Suprapubic skin (tissue), 4 donors: ENCODE measurements around the gene STXBP1. TPM values are rescaled to one million over a fixed set of nuclear protein-coding genes. Genes with fewer than 3 reads are reported as not detected.

ENCODE experiments used
- DNase-seq, 2 donors: peaks; one replicate each; pipeline ENCODE4 v3.0.0-alpha.2; 2019; ENCODE audit warnings: low spot score in 2 of 2
- H3K27ac ChIP-seq: fragments of 200-600 bp; sonication (generic); one replicate; pipeline ENCODE4 v1.5.1; 2019
- H3K27me3 ChIP-seq: fragments of 200-600 bp; sonication (generic); one replicate; pipeline ENCODE4 v1.5.1; 2019
- H3K36me3 ChIP-seq: fragments of 200-600 bp; sonication (generic); one replicate; pipeline ENCODE4 v1.5.1; 2019
- H3K4me1 ChIP-seq: fragments of 200-600 bp; sonication (generic); one replicate; pipeline ENCODE4 v1.5.1; 2019
- H3K4me3 ChIP-seq: fragments of 200-600 bp; sonication (generic); one replicate; pipeline ENCODE4 v1.5.1; 2019; ENCODE audit warnings: mild to moderate bottlenecking
- H3K9me3 ChIP-seq: fragments of 200-600 bp; sonication (generic); one replicate; pipeline ENCODE4 v1.5.1; 2019
- EP300 ChIP-seq: sonication (generic); formaldehyde crosslinking; IDR thresholded peaks from one replicate; pipeline ENCODE4 v1.6.1; 2017; ENCODE audit warnings: antibody characterized with exemption
- POLR2A ChIP-seq, 2 donors: fragments of 450-650 bp; IDR thresholded peaks; one replicate each; pipeline ENCODE4 v1.6.1; 2017; ENCODE audit warnings: antibody characterized with exemption in 2 of 2, mild to moderate bottlenecking in 2 of 2, moderate library complexity in 2 of 2
- POLR2AphosphoS5 ChIP-seq, 3 donors: sonication (generic); formaldehyde crosslinking; IDR thresholded peaks; one replicate each; pipeline ENCODE4 v1.6.1; 2017; ENCODE audit warnings: antibody characterized with exemption in 3 of 3
- WGBS: methylation state at CpG from one replicate; pipeline ENCODE4 v1.1.5; 2018; 5-methylcytosine and 5-hydroxymethylcytosine counted together
- total RNA-seq, 4 donors: library from RNA; depleted of rRNA; stranded (reverse); fragments of >200 nt; gene quantifications; one replicate each; pipeline ENCODE4 v1.1.0, GENCODE V29; 2016
- TF ChIP-seq, protein P1 (sequence below), 2 donors: fragments of 200-600 bp in 1 of 2; fragments of 450-650 bp in 1 of 2; sonication (generic) in 1 of 2; IDR thresholded peaks; one replicate each; pipeline ENCODE4 v1.5.1; 2016 to 2019; ENCODE audit warnings: antibody characterized with exemption in 2 of 2, mild to moderate bottlenecking in 1 of 2, moderate library complexity in 1 of 2

The STXBP1 gene
- total RNA-seq, 4 donors from 2014 or later = 18.4 to 28.2 (median 24.5) TPM

DNA sequence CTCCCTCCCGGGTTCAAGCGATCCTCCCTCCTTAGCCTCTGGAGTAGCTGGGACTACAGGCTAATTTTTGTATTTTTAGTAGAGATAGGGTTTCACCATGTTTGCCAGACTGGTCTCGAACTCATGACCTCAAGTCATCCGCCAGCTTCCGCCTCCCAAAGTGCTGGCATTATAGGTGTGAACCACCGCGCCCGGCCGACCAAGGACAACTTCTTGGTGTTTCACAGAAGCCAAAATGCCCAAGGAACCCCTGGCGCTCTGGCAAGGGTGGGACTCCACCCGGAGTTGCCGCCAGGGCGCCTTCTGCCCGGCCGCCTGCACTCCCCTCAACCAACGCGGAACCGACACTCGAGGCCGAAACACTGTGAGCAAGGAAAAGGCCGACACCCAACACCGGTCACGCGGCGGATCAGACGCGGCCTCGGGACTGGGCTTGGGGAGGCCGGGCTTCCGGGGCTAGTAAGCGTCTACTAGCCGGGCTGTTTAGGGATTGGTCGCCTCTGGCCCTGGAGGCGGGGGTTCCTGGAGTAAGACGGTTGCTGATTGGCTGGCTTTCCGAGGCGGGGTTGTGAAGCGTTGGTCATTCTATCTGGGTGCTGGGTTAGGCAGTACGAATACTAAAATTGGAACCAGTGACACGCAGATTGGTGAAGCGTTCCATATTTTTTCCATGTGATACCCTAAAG is 87.1 kb downstream of the STXBP1 start:
- peaks cover 28% of the 10 kb centered on the region for H3K4me1 ChIP-seq
- no peaks in the 10 kb centered on the region for H3K27me3 ChIP-seq
- H3K4me3 ChIP-seq = peak overlapping the region; percentile 38
- peak; percentile 99 for DNase-seq
- no peaks in the 10 kb centered on the region for H3K9me3 ChIP-seq
- H3K27ac ChIP-seq = peak overlapping the region; percentile 90
- no peaks in the 10 kb centered on the region for H3K36me3 ChIP-seq
- WGBS = 13% methylated on average over 38 of the region's 41 CpGs
- TF ChIP-seq, protein P1, sequence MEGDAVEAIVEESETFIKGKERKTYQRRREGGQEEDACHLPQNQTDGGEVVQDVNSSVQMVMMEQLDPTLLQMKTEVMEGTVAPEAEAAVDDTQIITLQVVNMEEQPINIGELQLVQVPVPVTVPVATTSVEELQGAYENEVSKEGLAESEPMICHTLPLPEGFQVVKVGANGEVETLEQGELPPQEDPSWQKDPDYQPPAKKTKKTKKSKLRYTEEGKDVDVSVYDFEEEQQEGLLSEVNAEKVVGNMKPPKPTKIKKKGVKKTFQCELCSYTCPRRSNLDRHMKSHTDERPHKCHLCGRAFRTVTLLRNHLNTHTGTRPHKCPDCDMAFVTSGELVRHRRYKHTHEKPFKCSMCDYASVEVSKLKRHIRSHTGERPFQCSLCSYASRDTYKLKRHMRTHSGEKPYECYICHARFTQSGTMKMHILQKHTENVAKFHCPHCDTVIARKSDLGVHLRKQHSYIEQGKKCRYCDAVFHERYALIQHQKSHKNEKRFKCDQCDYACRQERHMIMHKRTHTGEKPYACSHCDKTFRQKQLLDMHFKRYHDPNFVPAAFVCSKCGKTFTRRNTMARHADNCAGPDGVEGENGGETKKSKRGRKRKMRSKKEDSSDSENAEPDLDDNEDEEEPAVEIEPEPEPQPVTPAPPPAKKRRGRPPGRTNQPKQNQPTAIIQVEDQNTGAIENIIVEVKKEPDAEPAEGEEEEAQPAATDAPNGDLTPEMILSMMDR (IDR thresholded peaks at IDR 0.05) = peak in 1 of 2 donors; percentile 41
- TF ChIP-seq POLR2AphosphoS5 (IDR thresholded peaks at IDR 0.05) (peak in 2 of 3 donors; percentile 42 to 76), EP300 (no peak), POLR2A (IDR thresholded peaks at IDR 0.05) (peak in 1 of 2 donors; percentile 13)

DNA sequence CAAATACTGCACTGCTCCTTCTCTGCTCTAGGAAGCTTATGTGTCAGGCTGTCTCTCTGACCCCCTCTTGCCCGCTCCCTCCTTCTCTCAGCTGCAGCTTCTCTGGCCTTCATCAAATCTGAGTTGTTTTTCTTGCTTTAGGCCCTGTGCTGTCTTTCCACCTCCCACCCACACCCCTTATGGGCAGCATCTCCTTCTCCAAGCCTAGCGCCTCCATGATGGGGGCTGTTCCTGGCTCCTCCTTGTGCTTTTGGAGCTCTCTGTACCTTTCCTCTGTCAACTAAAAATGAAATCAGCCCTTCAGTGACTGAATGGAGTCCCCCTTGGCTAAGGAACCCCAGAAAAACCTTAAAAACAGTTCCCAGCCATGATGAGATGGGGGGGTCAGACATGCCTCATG is 88.1 kb downstream of the STXBP1 start:
- H3K36me3 ChIP-seq = no peaks in the 10 kb centered on the region

DNA sequence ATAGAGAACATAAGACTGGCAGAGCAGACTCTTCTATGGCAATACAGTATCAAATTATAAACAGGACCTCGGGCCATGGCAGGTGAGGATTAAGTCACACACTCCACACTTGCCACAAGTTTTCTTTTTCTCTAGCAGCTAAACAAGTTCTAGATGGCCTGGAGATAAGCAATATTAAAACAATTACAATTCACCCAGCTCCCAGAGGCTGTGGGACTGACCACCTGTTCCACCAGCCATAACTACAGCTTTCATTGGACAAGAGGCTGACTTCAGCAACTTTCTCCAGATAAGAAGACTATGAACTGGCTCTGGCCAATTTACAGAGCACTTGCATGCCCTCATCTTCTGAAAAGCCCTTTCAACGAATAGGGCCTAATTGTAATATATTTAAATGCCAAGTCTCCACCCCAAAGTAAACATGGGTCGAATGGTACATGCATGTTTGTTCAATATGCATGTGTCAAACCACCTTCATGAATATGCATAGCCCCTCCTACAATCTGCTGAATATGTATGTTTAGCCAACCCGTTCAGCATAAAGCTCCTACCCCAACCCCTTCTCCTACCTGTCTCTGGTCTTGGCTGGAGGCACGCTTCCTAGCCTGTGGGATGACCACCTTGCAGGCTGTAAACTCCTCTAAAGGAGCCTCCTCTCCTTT is 88.6 kb downstream of the STXBP1 start:
- 77% methylated on average over 5 of the region's 5 CpGs for WGBS
- no peak for DNase-seq
- TF ChIP-seq POLR2AphosphoS5 (IDR thresholded peaks at IDR 0.05) (no peak), POLR2A (IDR thresholded peaks at IDR 0.05) (no peak), EP300 (no peak)
- TF ChIP-seq, protein P1 (IDR thresholded peaks at IDR 0.05) = no peak

More for the DNA sequence above, 88.1 kb downstream of the STXBP1 start:
- 96% methylated on average over 2 of the region's 2 CpGs for WGBS
- TF ChIP-seq, protein P1 (IDR thresholded peaks at IDR 0.05) = no peak
- TF ChIP-seq EP300 (no peak), POLR2AphosphoS5 (IDR thresholded peaks at IDR 0.05) (no peak), POLR2A (IDR thresholded peaks at IDR 0.05) (no peak)
- H3K4me1 ChIP-seq = peaks cover 27% of the 10 kb centered on the region
- no peaks in the 10 kb centered on the region for H3K9me3 ChIP-seq
- no peak overlapping the region for H3K4me3 ChIP-seq
- DNase-seq = no peak
- H3K27me3 ChIP-seq = no peaks in the 10 kb centered on the region
- peak overlapping the region; percentile 90 for H3K27ac ChIP-seq

DNA sequence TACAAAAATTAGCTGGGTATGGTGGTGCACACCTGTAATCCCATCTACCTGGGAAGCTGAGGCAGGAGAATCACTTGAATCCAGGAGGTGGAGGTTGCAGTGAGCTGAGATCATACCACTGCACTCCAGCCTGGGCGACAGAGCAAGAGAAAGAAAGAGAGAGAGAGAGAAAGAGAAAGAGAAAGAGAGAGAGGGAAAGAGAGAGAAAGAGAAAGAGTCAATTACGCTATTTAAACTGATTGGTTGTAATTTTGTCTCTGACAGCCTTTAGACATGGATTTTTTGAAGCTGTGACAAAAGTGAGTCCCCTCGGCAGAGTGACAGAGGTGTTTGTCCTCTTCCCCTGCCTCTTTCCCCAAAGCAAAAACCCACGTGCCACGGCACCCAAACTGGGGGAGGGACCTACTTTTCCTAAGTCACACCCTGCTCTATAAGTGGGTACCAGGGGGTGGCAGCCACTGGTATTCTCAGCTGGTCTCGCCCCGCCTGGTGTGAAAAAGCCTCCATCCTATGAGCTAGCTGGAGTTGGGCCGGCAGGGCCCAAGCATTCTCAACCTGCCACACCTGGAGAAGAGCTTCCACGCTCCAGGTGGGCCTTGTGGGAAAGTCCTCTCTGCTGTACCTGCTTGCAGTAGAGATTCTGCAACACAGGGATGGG is 91.3 kb downstream of the STXBP1 start:
- no peak overlapping the region for H3K4me3 ChIP-seq
- no peaks in the 10 kb centered on the region for H3K36me3 ChIP-seq
- DNase-seq = no peak
- no peaks in the 10 kb centered on the region for H3K27me3 ChIP-seq
- H3K4me1 ChIP-seq = peaks cover 22% of the 10 kb centered on the region
- WGBS = 76% methylated on average over 9 of the region's 9 CpGs
- no peak for TF ChIP-seq POLR2A (IDR thresholded peaks at IDR 0.05)
- no peak for TF ChIP-seq EP300
- H3K9me3 ChIP-seq = no peaks in the 10 kb centered on the region
- H3K27ac ChIP-seq = no peak overlapping the region

More for the DNA sequence above, 88.6 kb downstream of the STXBP1 start:
- no peak overlapping the region for H3K4me3 ChIP-seq
- no peak overlapping the region for H3K27ac ChIP-seq
- H3K36me3 ChIP-seq = no peaks in the 10 kb centered on the region
- H3K27me3 ChIP-seq = no peaks in the 10 kb centered on the region
- H3K4me1 ChIP-seq = peaks cover 21% of the 10 kb centered on the region
- H3K9me3 ChIP-seq = no peaks in the 10 kb centered on the region

DNA sequence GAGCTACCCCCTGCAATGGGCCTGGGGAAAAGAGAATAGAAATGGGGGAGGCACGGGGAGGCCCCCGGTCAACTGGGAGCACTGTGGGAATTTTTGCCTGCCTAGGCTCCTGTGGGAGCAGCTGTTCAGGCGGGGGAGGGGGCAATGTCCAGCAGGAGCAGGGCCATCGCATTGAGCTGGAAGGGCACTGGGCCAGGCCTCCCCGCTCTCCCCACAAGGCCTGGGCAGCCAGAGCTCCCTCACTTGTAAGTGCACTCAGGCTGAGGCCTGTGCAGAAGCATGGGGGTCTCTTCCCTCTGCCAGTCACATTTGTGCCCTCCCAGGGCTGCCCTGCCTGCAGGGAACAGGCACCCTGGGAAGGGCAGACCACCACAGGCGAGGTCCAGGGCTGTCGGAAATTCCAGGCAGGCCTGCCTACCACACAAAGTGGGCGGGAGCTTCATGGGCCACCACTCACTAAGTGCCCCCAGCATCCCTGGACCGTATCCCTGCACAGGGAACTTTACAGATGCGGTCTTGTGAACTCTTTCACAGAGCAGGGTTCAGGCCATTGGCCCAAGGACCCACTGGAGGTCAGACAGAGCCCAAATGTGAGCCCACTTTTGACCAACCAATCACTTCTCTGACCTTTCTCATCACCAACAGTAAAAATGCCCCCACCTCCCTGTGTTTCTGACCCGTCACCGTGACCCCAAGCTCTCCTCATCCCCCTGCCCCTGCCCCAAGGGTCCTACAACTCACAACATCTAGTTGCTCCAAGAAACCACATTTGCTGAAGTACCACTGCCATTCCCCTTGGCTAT is 93.7 kb downstream of the STXBP1 start:
- TF ChIP-seq POLR2A (IDR thresholded peaks at IDR 0.05) (no peak), POLR2AphosphoS5 (IDR thresholded peaks at IDR 0.05) (no peak), EP300 (no peak)
- TF ChIP-seq, protein P1 (IDR thresholded peaks at IDR 0.05) = no peak
- H3K27ac ChIP-seq = no peak overlapping the region
- no peaks in the 10 kb centered on the region for H3K9me3 ChIP-seq
- no peaks in the 10 kb centered on the region for H3K27me3 ChIP-seq
- H3K36me3 ChIP-seq = no peaks in the 10 kb centered on the region
- peaks cover 2% of the 10 kb centered on the region for H3K4me1 ChIP-seq
- WGBS = 89% methylated on average over 8 of the region's 12 CpGs
- DNase-seq = no peak
- H3K4me3 ChIP-seq = no peak overlapping the region
